Kidney epithelial cell (primary cell): ENCODE results near the gene CDK18. TPM values are rescaled to one million over a fixed set of nuclear protein-coding genes. Genes with fewer than 3 reads are reported as not detected.
"Not testable (repeated sequence)": the region's sequence is repeated elsewhere in the genome, so short reads cannot be mapped to it uniquely, and the experiment has no call there.

Experiments
- DNase-seq: peaks from one replicate; pipeline ENCODE4 v3.0.0-alpha.2; 2010; ENCODE audit warnings: low read depth
- H3K27me3 ChIP-seq: 2 replicates; pipeline ENCODE4 v1.6.0; 2011; ENCODE audit warnings: low read length; ENCODE audit not compliant: control insufficient read depth, insufficient read depth
- H3K36me3 ChIP-seq: 2 replicates; pipeline ENCODE4 v1.5.1; 2011; ENCODE audit warnings: low read length; ENCODE audit not compliant: control insufficient read depth, insufficient read depth
- H3K4me3 ChIP-seq: 2 replicates; pipeline ENCODE4 v1.5.1; 2011; ENCODE audit warnings: low read depth, mild to moderate bottlenecking, control low read depth, low read length
- CTCF ChIP-seq: IDR thresholded peaks from 2 replicates; pipeline ENCODE4 v1.5.1; 2011; ENCODE audit warnings: mild to moderate bottlenecking, moderate library complexity, low read length, control low read depth, inconsistent platforms; ENCODE audit not compliant: insufficient read depth, poor library complexity, severe bottlenecking
- total RNA-seq: library from RNA; depleted of rRNA; stranded (reverse); fragments of >200 nt; gene quantifications from 2 replicates; pipeline ENCODE4 v1.2.3, GENCODE V29; 2015

The CDK18 gene
- total RNA-seq, 1 donor from 2014 or later, result 12.1 TPM

GRCh38 chr1:205477759-205478247, 26.7 kb upstream of the CDK18 start:
- peak; percentile 77 for DNase-seq
- peaks cover 27% of the 10 kb centered on the region for H3K27me3 ChIP-seq
- H3K4me3 ChIP-seq, result no peak overlapping the region
- no peaks in the 10 kb centered on the region for H3K36me3 ChIP-seq
- no peak for TF ChIP-seq CTCF

GRCh38 chr1:205478985-205479384, 25.5 kb upstream of the CDK18 start:
- H3K27me3 ChIP-seq, result peaks cover 33% of the 10 kb centered on the region
- not testable (repeated sequence) for H3K4me3 ChIP-seq, H3K36me3 ChIP-seq, DNase-seq

- Histone ChIP-seq H3K4me3 (no peak overlapping the region), H3K36me3 (no peaks in the 10 kb centered on the region), H3K27me3 (peaks cover 42% of the 10 kb centered on the region)
- no peak for DNase-seq
- no peak for TF ChIP-seq CTCF
Observed at GRCh38 chr1:205480349-205480985, 24.0 kb upstream of the CDK18 start.

GRCh38 chr1:205481218-205481617, 23.3 kb upstream of the CDK18 start:
- DNase-seq, result no peak
- Histone ChIP-seq H3K27me3 (peaks cover 42% of the 10 kb centered on the region), H3K36me3 (no peaks in the 10 kb centered on the region), H3K4me3 (no peak overlapping the region)
- TF ChIP-seq CTCF, result no peak

GRCh38 chr1:205481629-205482151, 22.8 kb upstream of the CDK18 start:
- DNase-seq, result no peak
- no peak for TF ChIP-seq CTCF
- Histone ChIP-seq H3K27me3 (peaks cover 42% of the 10 kb centered on the region), H3K4me3 (no peak overlapping the region), H3K36me3 (no peaks in the 10 kb centered on the region)

- DNase-seq, H3K4me3 ChIP-seq, H3K36me3 ChIP-seq: not testable (repeated sequence)
- H3K27me3 ChIP-seq, result peaks cover 42% of the 10 kb centered on the region
Observed at GRCh38 chr1:205482587-205482986, 21.9 kb upstream of the CDK18 start.

DNA sequence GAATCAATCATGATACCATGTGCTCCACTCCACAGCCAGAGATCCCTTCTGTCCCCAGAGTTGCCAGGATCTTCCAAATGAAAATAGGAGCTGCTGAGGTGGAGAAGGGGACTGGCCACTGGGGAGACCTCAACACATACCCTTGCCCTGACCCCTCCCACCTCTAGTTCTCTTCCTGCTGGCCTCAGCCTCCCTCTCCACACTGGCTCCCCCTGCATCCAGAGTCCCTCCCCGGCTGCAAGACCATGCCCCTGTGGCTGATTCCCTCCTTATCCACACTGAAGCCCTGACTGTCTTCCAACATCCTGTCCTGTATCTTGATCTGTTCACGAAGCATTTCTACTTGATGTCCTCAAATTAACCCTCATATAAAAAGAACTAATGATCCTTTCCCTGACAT, 21.1 kb upstream of the CDK18 start:
- TF ChIP-seq CTCF, result no peak
- H3K4me3 ChIP-seq, result no peak overlapping the region
- peaks cover 42% of the 10 kb centered on the region for H3K27me3 ChIP-seq
- no peaks in the 10 kb centered on the region for H3K36me3 ChIP-seq
- no peak for DNase-seq
